T-cell (primary cell): ENCODE measurements around the gene RFTN1. TPM values are rescaled to one million over a fixed set of nuclear protein-coding genes. Genes with fewer than 3 reads are reported as not detected.

Experiments used
- ATAC-seq, 4 experiments: fragments of 200-7000 bp in 3 of 4; fragments of 150-1000 bp in 1 of 4; cut with Tn5 transposase; replicated peaks in 1 of 4; 1 replicate in 3 of 4; 2 replicates in 1 of 4; pipeline ENCODE4 v1.10.0; 2021; ENCODE audit warnings: moderate library complexity in 3 of 4, mild to moderate bottlenecking in 2 of 4, moderate number of reproducible peaks in 1 of 4
- CTCF ChIA-PET, 2 donors: fragments of 300-600 bp; sonication (Branson Sonifier 250); formaldehyde crosslinking; loops; one replicate each; lab custom pipeline; 2022; ENCODE audit warnings: antibody characterized with exemption in 2 of 2; lab: Charles Lee
- POLR2A ChIA-PET, 2 donors: fragments of 300-600 bp; sonication (Branson Sonifier 250); formaldehyde crosslinking; loops; one replicate each; lab custom pipeline; 2022; ENCODE audit warnings: antibody characterized with exemption in 2 of 2; lab: Charles Lee
- DNase-seq, 35 experiments: peaks; one replicate each; pipeline versions ENCODE4 v3.0.0 to v3.0.0-alpha.2; 2013 to 2023
- H3K27ac ChIP-seq: one replicate; pipeline ENCODE4 v1.5.1; 2013; ENCODE audit warnings: low read length
- H3K27me3 ChIP-seq, 2 experiments: replicated peaks in 1 of 2; 1 replicate in 1 of 2; 2 replicates in 1 of 2; pipeline versions ENCODE4 v1.6.1 to v1.7.0; 2013; ENCODE audit warnings: low read length in 1 of 2, mixed read lengths in 1 of 2; ENCODE audit not compliant: control insufficient read depth in 2 of 2, insufficient read depth in 2 of 2; ENCODE audit errors: extremely low read depth in 1 of 2
- H3K36me3 ChIP-seq, 2 donors: 1 replicate in 1 of 2; 2 replicates in 1 of 2; pipeline versions ENCODE4 v1.6.1 to v1.7.0; 2013; ENCODE audit warnings: low read length in 1 of 2; ENCODE audit not compliant: control insufficient read depth in 2 of 2, insufficient read depth in 1 of 2; ENCODE audit errors: extremely low read depth in 1 of 2
- H3K4me1 ChIP-seq, 2 experiments: 1 replicate in 1 of 2; 2 replicates in 1 of 2; pipeline versions ENCODE4 v1.6.1 to v1.7.0; 2013; ENCODE audit warnings: low read length in 2 of 2, mixed read lengths in 1 of 2; ENCODE audit not compliant: insufficient read depth in 2 of 2, control insufficient read depth in 1 of 2; ENCODE audit errors: extremely low read depth in 1 of 2
- H3K4me3 ChIP-seq, 2 donors: 1 replicate in 1 of 2; 2 replicates in 1 of 2; pipeline versions ENCODE4 v1.5.1 to v1.7.0; 2013; ENCODE audit warnings: mild to moderate bottlenecking in 2 of 2, low read length in 1 of 2, moderate library complexity in 1 of 2; ENCODE audit not compliant: control insufficient read depth in 1 of 2; ENCODE audit errors: extremely low read depth in 1 of 2
- H3K9me3 ChIP-seq: 2 replicates; pipeline ENCODE4 v1.7.0; 2013
- H3K27ac Mint-ChIP-seq, 2 donors: one replicate each; pipeline ENCODE4 v1.8.0; 2020 to 2021; ENCODE audit warnings: mild to moderate bottlenecking in 2 of 2, mixed read lengths in 2 of 2
- H3K27me3 Mint-ChIP-seq, 2 donors: one replicate each; pipeline ENCODE4 v1.8.0; 2021 to 2022; ENCODE audit warnings: mixed read lengths in 2 of 2
- H3K36me3 Mint-ChIP-seq: one replicate; pipeline ENCODE4 v1.8.0; 2021; ENCODE audit warnings: mixed read lengths
- H3K4me1 Mint-ChIP-seq, 3 donors: one replicate each; pipeline ENCODE4 v1.8.0; 2020 to 2022; ENCODE audit warnings: mixed read lengths in 3 of 3, mild to moderate bottlenecking in 1 of 3
- H3K4me3 Mint-ChIP-seq, 3 donors: one replicate each; pipeline ENCODE4 v1.8.0; 2020 to 2022; ENCODE audit warnings: mild to moderate bottlenecking in 3 of 3, mixed read lengths in 3 of 3, moderate library complexity in 3 of 3
- H3K9me3 Mint-ChIP-seq, 3 donors: one replicate each; pipeline ENCODE4 v1.8.0; 2020 to 2022; ENCODE audit warnings: mixed read lengths in 3 of 3
- WGBS: methylation state at CpG from one replicate; pipeline ENCODE4 v1.1.5; 2013; ENCODE audit warnings: missing lambda C conversion rate; ENCODE audit not compliant: insufficient coverage; 5-methylcytosine and 5-hydroxymethylcytosine counted together
- total RNA-seq, 35 experiments: library from RNA in 6 of 35; stranded (reverse) in 6 of 35; fragments of 120-200 nt in 1 of 35; gene quantifications; one replicate each; pipeline versions ENCODE4 v1.2.1 to v1.2.4 and lab custom pipeline; 2013 to 2026

The RFTN1 gene
- total RNA-seq, 5 donors from 2014 or later (not counting 1 experiment from before 2014, with no cell fraction given) = 55.5 to 73.4 (median 70.7) TPM

- H3K36me3 Mint-ChIP-seq = peaks cover 59% of the 10 kb centered on the region
- no peak for ATAC-seq
- peaks cover 0 to 7% of the 10 kb centered on the region in 2 donors for H3K36me3 ChIP-seq
These were observed 61.2 kb downstream of the RFTN1 start for GRCh38 chr3:16452261-16452660.

GRCh38 chr3:16449369-16449768, 64.1 kb downstream of the RFTN1 start:
- Mint-ChIP-seq H3K9me3 (no peaks in the 10 kb centered on the region), H3K4me3 (no peak overlapping the region), H3K27me3 (no peaks in the 10 kb centered on the region), H3K4me1 (peaks cover 21 to 48% (median 27%) of the 10 kb centered on the region in 3 donors), H3K36me3 (peaks cover 60% of the 10 kb centered on the region), H3K27ac (peak overlapping the region in 1 of 2 donors; percentile 7)
- Histone ChIP-seq H3K4me1 (no peaks in the 10 kb centered on the region), H3K36me3 (peaks cover 0 to 13% of the 10 kb centered on the region in 2 donors), H3K27me3 (no peaks in the 10 kb centered on the region), H3K9me3 (no peaks in the 10 kb centered on the region), H3K4me3 (no peak overlapping the region), H3K27ac (no peak overlapping the region)
- 90% methylated on average over 3 of the region's 6 CpGs for WGBS
- CTCF ChIA-PET = no interaction called here
- POLR2A ChIA-PET = no interaction called here
- ATAC-seq (no peak), DNase-seq (no peak)

More at GRCh38 chr3:16452261-16452660, 61.2 kb downstream of the RFTN1 start:
- Histone ChIP-seq H3K27ac (no peak overlapping the region), H3K27me3 (no peaks in the 10 kb centered on the region), H3K4me3 (no peak overlapping the region), H3K9me3 (no peaks in the 10 kb centered on the region), H3K4me1 (peaks cover 0 to 3% of the 10 kb centered on the region in 2 experiments)
- Mint-ChIP-seq H3K27me3 (no peaks in the 10 kb centered on the region), H3K4me3 (no peak overlapping the region), H3K9me3 (no peaks in the 10 kb centered on the region), H3K27ac (no peak overlapping the region), H3K4me1 (peaks cover 21 to 54% (median 21%) of the 10 kb centered on the region in 3 donors)
- ChIA-PET CTCF (interaction anchor here (1.0 to 1.3 kb wide), 2 partner anchors 30 to 60 kb away, joined by 3 read pairs; no protein-coding TSS in a partner anchor), POLR2A (interaction anchor here in 1 of 2 donors (0.5 kb wide), 1 partner anchor 21 kb away, joined by 4 read pairs; no protein-coding TSS in a partner anchor)
- WGBS = no CpG with 5 or more reads among the region's 4 CpGs
- DNase-seq = no peak

DNA sequence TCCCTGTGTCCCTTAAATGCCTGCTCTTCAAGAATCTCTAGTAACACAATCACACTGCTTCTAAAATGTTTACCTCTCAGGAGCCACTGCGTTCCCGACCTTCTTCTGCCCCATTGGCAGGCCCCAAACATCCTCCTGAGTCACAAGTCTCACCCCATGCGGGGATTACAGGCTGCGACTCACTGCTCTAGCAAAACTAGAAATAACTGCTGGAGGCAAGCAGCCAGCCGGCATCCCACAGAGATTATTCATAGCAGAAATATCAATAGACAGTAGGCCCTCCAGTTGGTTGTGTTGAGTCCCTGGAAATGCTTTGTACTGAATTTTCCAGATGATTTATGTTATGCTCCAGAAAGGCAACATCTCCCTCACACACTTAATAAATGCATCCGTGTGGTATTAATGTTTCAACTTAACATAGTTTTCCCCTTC, 64.8 kb downstream of the RFTN1 start:
- Mint-ChIP-seq H3K36me3 (peaks cover 58% of the 10 kb centered on the region), H3K4me1 (peaks cover 15 to 43% (median 25%) of the 10 kb centered on the region in 3 donors)
- peak in 1 of 35 experiments; percentile 25 for DNase-seq

GRCh38 chr3:16447135-16447534, 66.4 kb downstream of the RFTN1 start:
- Mint-ChIP-seq H3K9me3 (peaks cover 0 to 10% (median 4%) of the 10 kb centered on the region in 3 donors), H3K36me3 (peaks cover 56% of the 10 kb centered on the region)
- H3K36me3 ChIP-seq = peaks cover 0 to 13% of the 10 kb centered on the region in 2 donors

More for the DNA sequence above, 64.8 kb downstream of the RFTN1 start:
- Mint-ChIP-seq H3K27me3 (no peaks in the 10 kb centered on the region), H3K9me3 (peaks cover 0 to 1% (median 0%) of the 10 kb centered on the region in 3 donors), H3K27ac (no peak overlapping the region), H3K4me3 (no peak overlapping the region)
- Histone ChIP-seq H3K9me3 (no peaks in the 10 kb centered on the region), H3K27me3 (no peaks in the 10 kb centered on the region), H3K4me3 (no peak overlapping the region), H3K27ac (no peak overlapping the region), H3K36me3 (peaks cover 0 to 13% of the 10 kb centered on the region in 2 donors), H3K4me1 (no peaks in the 10 kb centered on the region)
- ChIA-PET CTCF (no interaction called here), POLR2A (no interaction called here)
- ATAC-seq = no peak
- 64% methylated on average over 3 of the region's 6 CpGs for WGBS

GRCh38 chr3:16444344-16444743, 69.2 kb downstream of the RFTN1 start:
- H3K4me3 ChIP-seq = no peak overlapping the region
- peaks cover 0 to 10% (median 4%) of the 10 kb centered on the region in 3 donors for H3K9me3 Mint-ChIP-seq
- peaks cover 3 to 6% of the 10 kb centered on the region in 2 donors for H3K36me3 ChIP-seq
- H3K27ac ChIP-seq = no peak overlapping the region
- POLR2A ChIA-PET = interaction anchor here in 1 of 2 donors (0.9 kb wide), 1 partner anchor 98 kb away, joined by 5 read pairs; no protein-coding TSS in a partner anchor
- CTCF ChIA-PET = no interaction called here
- ATAC-seq = no peak
- no peaks in the 10 kb centered on the region for H3K9me3 ChIP-seq
- no peak overlapping the region for H3K27ac Mint-ChIP-seq
- no peaks in the 10 kb centered on the region for H3K27me3 ChIP-seq
- DNase-seq = no peak
- H3K4me1 ChIP-seq = no peaks in the 10 kb centered on the region
- no peaks in the 10 kb centered on the region for H3K27me3 Mint-ChIP-seq
- no CpG with 5 or more reads among the region's 6 CpGs for WGBS
- no peak overlapping the region for H3K4me3 Mint-ChIP-seq
- H3K4me1 Mint-ChIP-seq = peaks cover 33 to 53% (median 39%) of the 10 kb centered on the region in 3 donors
- H3K36me3 Mint-ChIP-seq = peaks cover 43% of the 10 kb centered on the region

More at GRCh38 chr3:16447135-16447534, 66.4 kb downstream of the RFTN1 start:
- Histone ChIP-seq H3K9me3 (no peaks in the 10 kb centered on the region), H3K4me1 (no peaks in the 10 kb centered on the region), H3K4me3 (no peak overlapping the region), H3K27ac (no peak overlapping the region), H3K27me3 (no peaks in the 10 kb centered on the region)
- POLR2A ChIA-PET = no interaction called here
- CTCF ChIA-PET = no interaction called here
- Mint-ChIP-seq H3K27me3 (no peaks in the 10 kb centered on the region), H3K4me3 (no peak overlapping the region), H3K27ac (no peak overlapping the region), H3K4me1 (peaks cover 29 to 43% (median 30%) of the 10 kb centered on the region in 3 donors)
- DNase-seq = no peak
- ATAC-seq = no peak
- WGBS = 100% methylated on average over 3 of the region's 4 CpGs

- H3K4me1 Mint-ChIP-seq = peaks cover 30 to 49% (median 39%) of the 10 kb centered on the region in 3 donors
- no peaks in the 10 kb centered on the region for H3K27me3 Mint-ChIP-seq
- Histone ChIP-seq H3K4me3 (no peak overlapping the region), H3K9me3 (no peaks in the 10 kb centered on the region), H3K27me3 (no peaks in the 10 kb centered on the region), H3K27ac (no peak overlapping the region), H3K4me1 (no peaks in the 10 kb centered on the region), H3K36me3 (peaks cover 3 to 6% of the 10 kb centered on the region in 2 donors)
- no peak overlapping the region for H3K4me3 Mint-ChIP-seq
- CTCF ChIA-PET = no interaction called here
- POLR2A ChIA-PET = no interaction called here
- peaks cover 0 to 10% (median 4%) of the 10 kb centered on the region in 3 donors for H3K9me3 Mint-ChIP-seq
- ATAC-seq = no peak
- DNase-seq = no peak
- peaks cover 34% of the 10 kb centered on the region for H3K36me3 Mint-ChIP-seq
- H3K27ac Mint-ChIP-seq = no peak overlapping the region
- no CpG with 5 or more reads among the region's 1 CpG for WGBS
These were observed 70.8 kb downstream of the RFTN1 start for GRCh38 chr3:16442730-16443129.
